Ascending aorta (tissue), 2 donors: ENCODE measurements around the gene RNF217. TPM values are rescaled to one million over a fixed set of nuclear protein-coding genes. Genes with fewer than 3 reads are reported as not detected.
"Not testable (repeated sequence)": the region's sequence is repeated elsewhere in the genome, so short reads cannot be mapped to it uniquely, and the experiment has no call there.

ENCODE experiments used
- DNase-seq, 2 donors: peaks; one replicate each; pipeline ENCODE4 v3.0.0-alpha.2; 2019; ENCODE audit warnings: low spot score in 2 of 2
- H3K27ac ChIP-seq, 2 donors: fragments of 200-600 bp; sonication (generic); one replicate each; pipeline ENCODE4 v1.5.1; 2016 to 2017; ENCODE audit warnings: mild to moderate bottlenecking in 1 of 2
- H3K27me3 ChIP-seq: fragments of 200-600 bp; sonication (generic); one replicate; pipeline ENCODE4 v1.5.1; 2017
- H3K36me3 ChIP-seq, 2 donors: fragments of 200-600 bp; sonication (generic); one replicate each; pipeline ENCODE4 v1.5.1; 2016
- H3K4me1 ChIP-seq, 2 donors: fragments of 200-600 bp; sonication (generic); one replicate each; pipeline ENCODE4 v1.5.1; 2016 to 2017; ENCODE audit warnings: mild to moderate bottlenecking in 1 of 2
- H3K4me3 ChIP-seq, 2 donors: fragments of 200-600 bp; sonication (generic); one replicate each; pipeline ENCODE4 v1.5.1; 2016 to 2017; ENCODE audit warnings: mild to moderate bottlenecking in 1 of 2
- H3K9me3 ChIP-seq, 2 donors: fragments of 200-600 bp; sonication (generic); one replicate each; pipeline ENCODE4 v1.5.1; 2016
- CTCF ChIP-seq, 3 experiments: fragments of 200-600 bp in 2 of 3; fragments of 450-650 bp in 1 of 3; sonication (generic) in 2 of 3; IDR thresholded peaks; one replicate each; pipeline ENCODE4 v1.5.1; 2016 to 2019; ENCODE audit warnings: antibody characterized with exemption in 3 of 3, mild to moderate bottlenecking in 1 of 3, moderate library complexity in 1 of 3
- intact Hi-C: fragments of 100-400 bp; cut with DNase I; formaldehyde crosslinking; loops from one replicate; pipeline ENCODE4 v1.15.1; 2023
- total RNA-seq: library from RNA; depleted of rRNA; stranded (reverse); fragments of >200 nt; gene quantifications from one replicate; pipeline ENCODE4 v1.1.0, GENCODE V29; 2016

RNF217 gene
- total RNA-seq, 1 donor from 2014 or later = 7.3 TPM

DNA sequence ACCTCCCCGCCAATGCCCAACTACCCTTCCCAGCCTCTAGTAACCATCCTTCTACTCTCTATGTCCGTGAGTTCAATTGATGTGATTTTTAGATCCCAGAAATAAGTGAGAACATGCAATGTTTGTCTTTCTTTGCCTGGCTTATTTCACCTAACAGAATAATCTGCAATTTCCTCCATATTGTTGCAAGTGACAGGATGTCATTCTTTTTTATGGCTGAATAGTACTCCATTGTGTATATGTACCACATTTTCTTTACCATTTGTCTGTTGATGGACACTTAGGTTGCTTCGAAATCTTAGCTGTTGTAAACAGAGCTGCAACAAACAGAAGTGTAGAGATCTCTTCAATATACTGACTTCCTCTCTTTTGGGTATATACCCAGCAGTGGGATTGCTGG is 65.0 kb downstream of the RNF217 start:
- peaks cover 0 to 2% of the 10 kb centered on the region in 2 donors for H3K4me1 ChIP-seq
- no peak overlapping the region for H3K27ac ChIP-seq
- intact Hi-C loops = no loop called here
- peaks cover 0 to under 1% of the 10 kb centered on the region in 2 donors for H3K9me3 ChIP-seq
- no peak for DNase-seq
- no peak for TF ChIP-seq CTCF (IDR thresholded peaks at IDR 0.05)
- H3K27me3 ChIP-seq = no peaks in the 10 kb centered on the region
- no peak overlapping the region for H3K4me3 ChIP-seq
- H3K36me3 ChIP-seq = no peaks in the 10 kb centered on the region

- H3K36me3 ChIP-seq = no peaks in the 10 kb centered on the region
- H3K4me3 ChIP-seq = no peak overlapping the region
- intact Hi-C loops = no loop called here
- TF ChIP-seq CTCF (IDR thresholded peaks at IDR 0.05) = no peak
- peaks cover 0 to 6% of the 10 kb centered on the region in 2 donors for H3K9me3 ChIP-seq
- no peaks in the 10 kb centered on the region for H3K27me3 ChIP-seq
- H3K27ac ChIP-seq = no peak overlapping the region
- no peaks in the 10 kb centered on the region for H3K4me1 ChIP-seq
- DNase-seq = no peak
Observed at GRCh38 chr6:125030969-125031368, 68.7 kb downstream of the RNF217 start.

- no peak for TF ChIP-seq CTCF (IDR thresholded peaks at IDR 0.05)
- intact Hi-C loops = no loop called here
Observed at GRCh38 chr6:125031385-125031784, 69.1 kb downstream of the RNF217 start.

DNA sequence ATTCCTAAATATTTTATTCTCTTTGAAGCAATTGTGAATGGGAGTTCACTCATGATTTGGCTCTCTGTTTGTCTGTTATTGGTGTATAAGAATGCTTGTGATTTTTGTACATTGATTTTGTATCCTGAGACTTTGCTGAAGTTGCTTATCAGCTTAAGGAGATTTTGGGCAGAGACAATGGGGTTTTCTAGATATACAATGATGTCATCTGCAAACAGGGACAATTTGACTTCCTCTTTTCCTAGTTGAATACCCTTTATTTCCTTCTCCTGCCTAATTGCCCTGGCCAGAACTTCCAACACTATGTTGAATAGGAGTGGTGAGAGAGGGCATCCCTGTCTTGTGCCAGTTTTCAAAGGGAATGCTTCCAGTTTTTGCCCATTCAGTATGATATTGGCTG is 72.7 kb downstream of the RNF217 start:
- intact Hi-C loops, H3K36me3 ChIP-seq, H3K9me3 ChIP-seq, H3K27ac ChIP-seq, H3K4me3 ChIP-seq, H3K27me3 ChIP-seq, H3K4me1 ChIP-seq, DNase-seq: not testable (repeated sequence)

More at GRCh38 chr6:125031385-125031784, 69.1 kb downstream of the RNF217 start:
- no peaks in the 10 kb centered on the region for H3K36me3 ChIP-seq
- H3K27ac ChIP-seq = no peak overlapping the region
- no peaks in the 10 kb centered on the region for H3K4me1 ChIP-seq
- no peak overlapping the region for H3K4me3 ChIP-seq
- H3K27me3 ChIP-seq = no peaks in the 10 kb centered on the region
- H3K9me3 ChIP-seq = peaks cover 0 to 6% of the 10 kb centered on the region in 2 donors
- DNase-seq = no peak

DNA sequence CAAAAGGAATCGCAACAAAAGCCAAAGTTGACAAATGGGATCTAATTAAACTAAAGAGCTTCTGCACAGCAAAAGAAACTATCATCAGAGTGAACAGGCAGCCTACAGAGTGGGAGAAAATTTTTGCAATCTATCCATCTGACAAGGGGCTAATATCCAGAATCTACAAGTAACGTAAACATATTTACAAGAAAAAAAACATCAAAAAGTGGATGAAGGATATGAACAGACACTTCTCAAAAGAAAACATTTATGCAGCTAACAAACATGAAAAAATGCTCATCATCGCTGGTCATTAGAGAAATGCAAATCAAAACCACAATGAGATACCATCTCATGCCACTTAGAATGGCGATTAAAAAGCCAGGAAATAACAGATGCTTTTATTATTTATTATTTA is 74.2 kb downstream of the RNF217 start:
- H3K4me3 ChIP-seq, DNase-seq, H3K27ac ChIP-seq, H3K27me3 ChIP-seq, H3K9me3 ChIP-seq, H3K4me1 ChIP-seq, H3K36me3 ChIP-seq, intact Hi-C loops: not testable (repeated sequence)

DNA sequence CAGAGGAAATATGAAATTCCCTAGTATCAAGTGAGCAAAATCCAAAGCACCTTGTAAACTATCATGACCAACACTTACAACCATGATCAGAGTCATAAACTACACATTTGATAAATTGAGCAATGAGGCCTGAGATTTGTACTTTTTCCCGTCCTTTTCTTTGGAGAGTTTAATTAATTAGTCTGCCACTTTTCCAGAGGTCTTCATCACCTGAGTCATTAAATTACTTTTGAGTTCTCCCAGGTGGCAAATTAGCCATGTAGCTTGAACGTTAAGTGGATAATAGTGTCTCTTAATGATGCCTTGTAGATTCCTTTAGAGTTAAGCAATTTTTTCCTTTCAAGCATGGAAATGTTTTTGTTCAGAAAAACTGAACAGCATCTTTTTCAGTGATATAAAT is 75.6 kb downstream of the RNF217 start:
- no peak overlapping the region for H3K4me3 ChIP-seq
- no peaks in the 10 kb centered on the region for H3K27me3 ChIP-seq
- H3K36me3 ChIP-seq = no peaks in the 10 kb centered on the region
- peaks cover 0 to 4% of the 10 kb centered on the region in 2 donors for H3K4me1 ChIP-seq
- DNase-seq = no peak
- H3K9me3 ChIP-seq = peaks cover 0 to under 1% of the 10 kb centered on the region in 2 donors
- no peak for TF ChIP-seq CTCF (IDR thresholded peaks at IDR 0.05)
- intact Hi-C loops = no loop called here
- no peak overlapping the region for H3K27ac ChIP-seq

DNA sequence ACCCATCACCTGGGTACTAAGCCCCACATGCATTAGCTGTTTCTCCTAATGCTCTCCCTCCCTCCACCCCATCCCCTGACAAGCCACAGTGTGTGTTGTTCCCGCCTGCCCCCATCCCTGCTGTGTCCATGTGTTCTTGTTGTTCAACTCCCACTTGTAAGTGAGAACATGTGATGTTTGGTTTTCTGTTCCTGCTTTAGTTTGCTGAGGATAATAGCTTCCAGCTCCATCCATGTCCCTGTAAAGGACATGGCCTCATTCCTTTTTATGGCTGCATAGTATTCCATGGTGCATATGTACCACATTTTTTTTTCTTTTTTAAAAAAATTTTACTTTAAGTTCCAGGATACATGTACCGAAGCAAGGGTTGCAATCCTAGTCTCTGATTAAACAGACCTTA is 76.7 kb downstream of the RNF217 start:
- DNase-seq = no peak
- Histone ChIP-seq H3K4me3 (no peak overlapping the region), H3K27ac (no peak overlapping the region), H3K9me3 (no peaks in the 10 kb centered on the region), H3K36me3 (no peaks in the 10 kb centered on the region), H3K27me3 (no peaks in the 10 kb centered on the region), H3K4me1 (peaks cover 0 to 4% of the 10 kb centered on the region in 2 donors)
- intact Hi-C loops = no loop called here
- TF ChIP-seq CTCF (IDR thresholded peaks at IDR 0.05) = no peak
